OCI-LY3 (cell line): ENCODE data around the gene ARHGAP21.

Experiments used
- H2AFZ ChIP-seq: fragments of 200-600, 300-600 bp; shearing (Covaris generic); 2 replicates; pipeline ENCODE4 v1.6.0; 2014; ENCODE audit warnings: antibody characterized with exemption, low read depth, low read length
- H3K27ac ChIP-seq: fragments of 200-600, 300-600 bp; sonication (generic); 2 replicates; pipeline ENCODE4 v1.5.1; 2014; ENCODE audit warnings: mild to moderate bottlenecking, low read length, moderate library complexity, mixed read lengths
- H3K27me3 ChIP-seq: fragments of 200-600, 300-600 bp; sonication (generic); 2 replicates; pipeline ENCODE4 v1.6.1; 2014; ENCODE audit warnings: low read depth, low read length, mixed read lengths
- H3K36me3 ChIP-seq: fragments of 200-600, 300-600 bp; sonication (generic); replicated peaks from 2 replicates; pipeline ENCODE3; 2014; ENCODE audit warnings: low read depth, low read length, mixed read lengths
- H3K4me1 ChIP-seq: fragments of 300-600, 200-600 bp; sonication (generic); 2 replicates; pipeline ENCODE4 v1.6.1; 2014; ENCODE audit warnings: low read length, mixed read lengths
- H3K4me2 ChIP-seq: fragments of 200-600, 300-600 bp; sonication (generic); 2 replicates; pipeline ENCODE4 v1.6.1; 2014; ENCODE audit warnings: low read length, mixed read lengths
- H3K4me3 ChIP-seq: fragments of 300-600, 200-600 bp; sonication (generic); 2 replicates; pipeline ENCODE4 v1.5.1; 2014; ENCODE audit warnings: antibody characterized with exemption, mild to moderate bottlenecking, low read length, moderate library complexity
- H3K79me2 ChIP-seq: fragments of 300-600, 200-600 bp; shearing (Covaris generic); 2 replicates; pipeline ENCODE4 v1.6.1; 2014; ENCODE audit warnings: mild to moderate bottlenecking, low read length, mixed read lengths
- H3K9ac ChIP-seq: fragments of 300-600, 200-600 bp; shearing (Covaris generic); 2 replicates; pipeline ENCODE4 v1.6.0; 2014; ENCODE audit warnings: mild to moderate bottlenecking, low read length, moderate library complexity
- H3K9me3 ChIP-seq: fragments of 200-600, 300-600 bp; shearing (Covaris generic); 2 replicates; pipeline ENCODE4 v1.6.1; 2014; ENCODE audit warnings: low read length, mixed read lengths; ENCODE audit not compliant: insufficient read depth
- H4K20me1 ChIP-seq: fragments of 200-600, 300-600 bp; sonication (generic); 2 replicates; pipeline ENCODE4 v1.6.1; 2016; ENCODE audit warnings: low read length, mixed read lengths; ENCODE audit not compliant: insufficient read depth
- EZH2phosphoT487 ChIP-seq: fragments of 200-600 bp; shearing (Covaris generic); IDR thresholded peaks from 2 replicates; pipeline ENCODE4 v1.6.1; 2018; ENCODE audit warnings: antibody characterized with exemption, mixed run types, low read depth
- TF ChIP-seq, protein P1 (sequence below): fragments of 200-600, 300-600 bp; sonication (generic); IDR thresholded peaks from 2 replicates; pipeline ENCODE4 v1.5.1; 2014; ENCODE audit warnings: antibody characterized with exemption, low read length, low read depth

The ARHGAP21 gene

DNA sequence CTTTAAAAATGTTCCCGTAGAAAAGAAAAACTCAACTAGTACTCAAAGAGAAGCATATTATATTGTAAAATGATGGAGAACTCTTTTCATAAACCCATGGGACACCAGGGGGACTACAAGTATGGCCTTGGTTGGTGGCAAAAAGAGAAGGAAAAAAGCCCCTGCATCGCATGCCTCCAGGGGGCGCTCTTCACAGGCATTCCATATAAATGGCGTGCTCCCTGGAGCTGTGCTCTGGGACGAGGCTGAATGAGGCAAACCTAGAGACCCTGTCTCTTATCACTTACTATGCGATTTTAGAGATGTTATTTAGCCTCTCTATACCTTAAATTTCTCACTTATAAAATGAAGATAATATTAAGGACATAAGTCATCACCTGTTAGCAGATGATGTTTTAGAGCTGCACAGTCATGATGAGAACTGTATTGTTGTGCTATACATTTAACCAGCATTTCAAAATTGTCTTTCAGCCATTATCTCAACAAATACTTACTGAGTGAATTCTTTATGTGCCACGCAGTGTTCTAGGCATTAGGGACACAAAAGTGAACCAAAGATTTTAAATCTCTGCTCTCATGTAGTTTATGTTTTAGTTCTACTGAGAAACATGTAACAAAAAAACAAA is 105.8 kb downstream of the ARHGAP21 start:
- H3K4me2 ChIP-seq: no peak overlapping the region
- H3K4me1 ChIP-seq: peaks cover 4% of the 10 kb centered on the region
- H3K27me3 ChIP-seq: no peaks in the 10 kb centered on the region
- no peaks in the 10 kb centered on the region for H3K9me3 ChIP-seq
- H3K9ac ChIP-seq: no peak overlapping the region
- H3K79me2 ChIP-seq: no peaks in the 10 kb centered on the region
- H4K20me1 ChIP-seq: no peaks in the 10 kb centered on the region
- TF ChIP-seq, protein P1, sequence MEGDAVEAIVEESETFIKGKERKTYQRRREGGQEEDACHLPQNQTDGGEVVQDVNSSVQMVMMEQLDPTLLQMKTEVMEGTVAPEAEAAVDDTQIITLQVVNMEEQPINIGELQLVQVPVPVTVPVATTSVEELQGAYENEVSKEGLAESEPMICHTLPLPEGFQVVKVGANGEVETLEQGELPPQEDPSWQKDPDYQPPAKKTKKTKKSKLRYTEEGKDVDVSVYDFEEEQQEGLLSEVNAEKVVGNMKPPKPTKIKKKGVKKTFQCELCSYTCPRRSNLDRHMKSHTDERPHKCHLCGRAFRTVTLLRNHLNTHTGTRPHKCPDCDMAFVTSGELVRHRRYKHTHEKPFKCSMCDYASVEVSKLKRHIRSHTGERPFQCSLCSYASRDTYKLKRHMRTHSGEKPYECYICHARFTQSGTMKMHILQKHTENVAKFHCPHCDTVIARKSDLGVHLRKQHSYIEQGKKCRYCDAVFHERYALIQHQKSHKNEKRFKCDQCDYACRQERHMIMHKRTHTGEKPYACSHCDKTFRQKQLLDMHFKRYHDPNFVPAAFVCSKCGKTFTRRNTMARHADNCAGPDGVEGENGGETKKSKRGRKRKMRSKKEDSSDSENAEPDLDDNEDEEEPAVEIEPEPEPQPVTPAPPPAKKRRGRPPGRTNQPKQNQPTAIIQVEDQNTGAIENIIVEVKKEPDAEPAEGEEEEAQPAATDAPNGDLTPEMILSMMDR: peak; percentile 77
- no peak for TF ChIP-seq EZH2phosphoT487
- H2AFZ ChIP-seq: no peak overlapping the region
- H3K36me3 ChIP-seq: no peaks in the 10 kb centered on the region
- H3K4me3 ChIP-seq: no peak overlapping the region
- no peak overlapping the region for H3K27ac ChIP-seq

DNA sequence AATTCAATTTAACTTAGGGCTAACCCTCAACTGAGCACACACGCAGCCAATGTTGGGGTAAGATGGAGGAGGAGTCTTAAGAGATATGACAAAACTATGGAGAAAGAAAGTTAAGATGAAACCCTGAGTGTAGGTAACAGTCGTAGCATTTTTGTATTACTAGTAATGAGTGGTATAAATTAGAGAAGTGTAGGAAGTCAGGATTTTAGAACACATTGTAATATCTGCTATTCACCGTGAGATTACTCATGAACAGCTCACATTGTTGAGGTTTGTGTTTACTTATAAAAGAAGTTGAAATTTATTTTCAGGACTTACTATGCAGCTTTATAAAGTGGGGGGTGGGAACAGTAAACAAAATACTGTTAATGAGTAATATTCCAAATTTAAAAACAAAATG is 107.2 kb downstream of the ARHGAP21 start:
- H3K27me3 ChIP-seq: no peaks in the 10 kb centered on the region
- TF ChIP-seq, protein P1: no peak
- no peak for TF ChIP-seq EZH2phosphoT487
- no peak overlapping the region for H3K4me2 ChIP-seq
- no peaks in the 10 kb centered on the region for H3K79me2 ChIP-seq
- no peak overlapping the region for H3K4me3 ChIP-seq
- H3K9ac ChIP-seq: no peak overlapping the region
- H3K9me3 ChIP-seq: no peaks in the 10 kb centered on the region
- no peak overlapping the region for H2AFZ ChIP-seq
- no peaks in the 10 kb centered on the region for H3K36me3 ChIP-seq
- H3K27ac ChIP-seq: no peak overlapping the region
- H4K20me1 ChIP-seq: no peaks in the 10 kb centered on the region
- no peaks in the 10 kb centered on the region for H3K4me1 ChIP-seq

DNA sequence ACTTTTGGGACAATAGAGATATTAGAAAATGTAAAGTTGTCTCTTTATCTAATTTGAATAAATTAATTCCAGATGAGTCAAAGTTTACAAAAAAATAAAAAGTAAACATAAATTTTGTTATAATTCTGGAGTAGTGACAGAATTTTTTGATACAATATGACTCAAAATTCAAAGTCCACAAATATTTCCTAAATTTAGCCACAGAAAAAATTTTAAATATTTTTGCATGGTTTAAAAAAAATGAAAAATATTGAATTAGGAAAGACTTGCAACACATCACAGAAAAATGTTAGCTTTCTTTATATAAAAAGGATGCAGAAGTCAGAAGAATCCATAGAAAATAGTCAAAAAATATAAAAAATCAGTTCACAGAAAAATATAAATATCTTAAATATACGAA is 117.7 kb downstream of the ARHGAP21 start:
- Histone ChIP-seq H2AFZ (no peak overlapping the region), H3K79me2 (no peaks in the 10 kb centered on the region), H4K20me1 (no peaks in the 10 kb centered on the region), H3K4me3 (no peak overlapping the region), H3K4me1 (no peaks in the 10 kb centered on the region), H3K9me3 (no peaks in the 10 kb centered on the region), H3K4me2 (no peak overlapping the region), H3K27me3 (no peaks in the 10 kb centered on the region), H3K36me3 (no peaks in the 10 kb centered on the region), H3K27ac (no peak overlapping the region), H3K9ac (no peak overlapping the region)
- no peak for TF ChIP-seq EZH2phosphoT487
- TF ChIP-seq, protein P1: no peak

DNA sequence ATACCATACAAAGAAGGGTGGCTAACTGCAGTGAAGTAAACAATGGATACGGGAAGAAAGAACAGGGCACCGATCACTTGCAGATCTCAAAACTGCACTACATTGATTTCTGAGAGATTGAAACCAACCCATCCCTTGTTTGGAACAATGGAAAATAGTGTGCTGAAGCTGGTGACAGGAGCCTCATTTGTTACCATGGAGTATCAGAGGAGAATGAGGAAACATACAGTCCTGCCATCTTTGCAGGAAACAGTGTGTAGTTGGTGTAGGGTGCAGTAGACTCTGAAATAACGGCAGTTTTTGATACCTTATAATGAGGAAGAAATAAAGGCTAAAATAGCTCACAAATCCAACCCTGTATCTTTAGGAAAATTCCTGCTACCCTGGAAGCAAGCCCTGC is 118.5 kb downstream of the ARHGAP21 start:
- no peak overlapping the region for H3K9ac ChIP-seq
- H3K4me3 ChIP-seq: no peak overlapping the region
- TF ChIP-seq, protein P1: no peak
- no peak for TF ChIP-seq EZH2phosphoT487
- no peaks in the 10 kb centered on the region for H3K27me3 ChIP-seq
- H3K9me3 ChIP-seq: no peaks in the 10 kb centered on the region
- H4K20me1 ChIP-seq: no peaks in the 10 kb centered on the region
- H3K4me1 ChIP-seq: no peaks in the 10 kb centered on the region
- H3K79me2 ChIP-seq: no peaks in the 10 kb centered on the region
- H3K4me2 ChIP-seq: no peak overlapping the region
- H2AFZ ChIP-seq: no peak overlapping the region
- H3K36me3 ChIP-seq: no peaks in the 10 kb centered on the region
- no peak overlapping the region for H3K27ac ChIP-seq
